Gastrocnemius medialis (tissue), 4 donors: ENCODE data around the gene FAM124A. TPM values are rescaled to one million over a fixed set of nuclear protein-coding genes. Genes with fewer than 3 reads are reported as not detected.

ENCODE experiments used
- ATAC-seq, 2 donors: fragments of 150-250 bp; one replicate each; pipeline ENCODE4 v1.9.1; 2016
- DNase-seq, 2 donors: peaks; one replicate each; pipeline ENCODE4 v3.0.0-alpha.2; 2019
- H3K27ac ChIP-seq, 4 donors: fragments of 200-600 bp; sonication (generic); 1 replicate in 1 of 4; 2 replicates in 3 of 4; pipeline ENCODE4 v1.5.1; 2016 to 2018; ENCODE audit warnings: mild to moderate bottlenecking in 2 of 4, moderate library complexity in 1 of 4
- H3K27me3 ChIP-seq, 3 donors: fragments of 200-600 bp; sonication (generic) in 2 of 3; 1 replicate in 1 of 3; 2 replicates in 2 of 3; pipeline versions ENCODE4 v1.5.1 to v1.6.0; 2016 to 2019; ENCODE audit warnings: mild to moderate bottlenecking in 1 of 3, moderate library complexity in 1 of 3
- H3K36me3 ChIP-seq, 2 donors: fragments of 200-600 bp; sonication (generic) in 1 of 2; one replicate each; pipeline ENCODE4 v1.5.1; 2017 to 2018
- H3K4me1 ChIP-seq, 2 donors: fragments of 200-600 bp; sonication (generic) in 1 of 2; one replicate each; pipeline ENCODE4 v1.5.1; 2016 to 2017; ENCODE audit warnings: mild to moderate bottlenecking in 2 of 2
- H3K4me3 ChIP-seq, 4 donors: fragments of 200-600 bp; sonication (generic) in 3 of 4; 1 replicate in 1 of 4; 2 replicates in 3 of 4; pipeline ENCODE4 v1.5.1; 2016 to 2019; ENCODE audit warnings: mild to moderate bottlenecking in 2 of 4
- H3K9me3 ChIP-seq, 3 donors: fragments of 200-600 bp; sonication (generic) in 2 of 3; 1 replicate in 1 of 3; 2 replicates in 2 of 3; pipeline ENCODE4 v1.5.1; 2016 to 2019
- CTCF ChIP-seq, 5 experiments: fragments of 450-650 bp in 3 of 5; fragments of 200-600 bp in 2 of 5; sonication (generic) in 2 of 5; IDR thresholded peaks in 4 of 5; conservative IDR thresholded peaks in 1 of 5; 1 replicate in 4 of 5; 2 replicates in 1 of 5; pipeline ENCODE4 v1.5.1; 2016 to 2019; ENCODE audit warnings: antibody characterized with exemption in 5 of 5, mild to moderate bottlenecking in 3 of 5, moderate library complexity in 3 of 5
- POLR2A ChIP-seq, 2 donors: fragments of 450-650 bp; IDR thresholded peaks; one replicate each; pipeline ENCODE4 v1.6.1; 2017; ENCODE audit warnings: antibody characterized with exemption in 2 of 2, mild to moderate bottlenecking in 2 of 2, moderate library complexity in 2 of 2
- in situ Hi-C, 4 donors: fragments of 200-750 bp; cut with MboI; loops; one replicate each; pipeline versions ENCODE4 v1.15.0 to v1.8.0; 2017; ENCODE audit warnings: low sequenced_read_pairs in 4 of 4
- intact Hi-C: fragments of 100-400 bp; cut with DNase I; formaldehyde crosslinking; loops from one replicate; pipeline ENCODE4 v1.15.1; 2023; ENCODE audit warnings: low total_unique reads
- total RNA-seq, 4 donors: library from RNA; depleted of rRNA; stranded (reverse); fragments of >200 nt; gene quantifications; one replicate each; pipeline versions ENCODE4 v1.1.0 to v1.2.3, GENCODE V29; 2016

Gene FAM124A
- total RNA-seq, 4 donors from 2014 or later, result 0.66 to 2.0 (median 0.81) TPM

GRCh38 chr13:51234676-51235075, 12.5 kb downstream of the FAM124A start:
- in situ Hi-C loops, result no loop called here

GRCh38 chr13:51235186-51235585, 13.0 kb downstream of the FAM124A start:
- ATAC-seq (no peak), DNase-seq (no peak)
- in situ Hi-C loops, result no loop called here
- TF ChIP-seq CTCF (IDR thresholded peaks at IDR 0.05 in 4 of 5, conservative IDR thresholded peaks at IDR 0.05 in 1 of 5) (no peak), POLR2A (IDR thresholded peaks at IDR 0.05) (no peak)
- no peaks in the 10 kb centered on the region for H3K36me3 ChIP-seq
- H3K4me3 ChIP-seq, result no peak overlapping the region
- H3K27ac ChIP-seq, result no peak overlapping the region
- H3K9me3 ChIP-seq, result no peaks in the 10 kb centered on the region
- H3K4me1 ChIP-seq, result peaks cover 0 to 2% of the 10 kb centered on the region in 2 donors
- intact Hi-C loops, result no loop called here
- no peaks in the 10 kb centered on the region for H3K27me3 ChIP-seq

More at GRCh38 chr13:51234676-51235075, 12.5 kb downstream of the FAM124A start:
- no peaks in the 10 kb centered on the region for H3K27me3 ChIP-seq
- intact Hi-C loops, result no loop called here
- peaks cover 0 to 4% of the 10 kb centered on the region in 2 donors for H3K4me1 ChIP-seq
- ATAC-seq (no peak), DNase-seq (no peak)
- no peak overlapping the region for H3K27ac ChIP-seq
- no peaks in the 10 kb centered on the region for H3K36me3 ChIP-seq
- H3K9me3 ChIP-seq, result no peaks in the 10 kb centered on the region
- H3K4me3 ChIP-seq, result no peak overlapping the region
- TF ChIP-seq POLR2A (IDR thresholded peaks at IDR 0.05) (no peak), CTCF (IDR thresholded peaks at IDR 0.05 in 4 of 5, conservative IDR thresholded peaks at IDR 0.05 in 1 of 5) (no peak)

- DNase-seq (no peak), ATAC-seq (no peak)
- no peaks in the 10 kb centered on the region for H3K9me3 ChIP-seq
- H3K27ac ChIP-seq, result no peak overlapping the region
- intact Hi-C loops, result no loop called here
- no peaks in the 10 kb centered on the region for H3K27me3 ChIP-seq
- H3K4me3 ChIP-seq, result no peak overlapping the region
- no peaks in the 10 kb centered on the region for H3K4me1 ChIP-seq
- H3K36me3 ChIP-seq, result no peaks in the 10 kb centered on the region
- in situ Hi-C loops, result no loop called here
- no peak for TF ChIP-seq CTCF (IDR thresholded peaks at IDR 0.05 in 4 of 5, conservative IDR thresholded peaks at IDR 0.05 in 1 of 5)
Measured at GRCh38 chr13:51235756-51236490, 13.7 kb downstream of the FAM124A start.

GRCh38 chr13:51236491-51236792, 14.2 kb downstream of the FAM124A start:
- intact Hi-C loops, result no loop called here
- TF ChIP-seq CTCF (IDR thresholded peaks at IDR 0.05 in 4 of 5, conservative IDR thresholded peaks at IDR 0.05 in 1 of 5) (no peak), POLR2A (IDR thresholded peaks at IDR 0.05) (no peak)

GRCh38 chr13:51237386-51237785, 15.2 kb downstream of the FAM124A start:
- H3K27ac ChIP-seq, result no peak overlapping the region
- no peaks in the 10 kb centered on the region for H3K4me1 ChIP-seq
- intact Hi-C loops (no loop called here), in situ Hi-C loops (no loop called here)
- ATAC-seq (no peak), DNase-seq (no peak)
- no peaks in the 10 kb centered on the region for H3K9me3 ChIP-seq
- H3K36me3 ChIP-seq, result no peaks in the 10 kb centered on the region
- TF ChIP-seq POLR2A (IDR thresholded peaks at IDR 0.05), result no peak
- no peak overlapping the region for H3K4me3 ChIP-seq
- H3K27me3 ChIP-seq, result no peaks in the 10 kb centered on the region

More at GRCh38 chr13:51236491-51236792, 14.2 kb downstream of the FAM124A start:
- DNase-seq, result no peak
- H3K9me3 ChIP-seq, result no peaks in the 10 kb centered on the region
- no peak for ATAC-seq
- no peak overlapping the region for H3K27ac ChIP-seq
- H3K4me3 ChIP-seq, result no peak overlapping the region
- no peaks in the 10 kb centered on the region for H3K27me3 ChIP-seq
- in situ Hi-C loops, result no loop called here
- no peaks in the 10 kb centered on the region for H3K36me3 ChIP-seq
- H3K4me1 ChIP-seq, result no peaks in the 10 kb centered on the region
